ENCODE results near the gene KCNJ5. TPM values are rescaled to one million over a fixed set of nuclear protein-coding genes. Genes with fewer than 3 reads are reported as not detected.

KCNJ5 gene
- total RNA-seq, 1 donor from 2014 or later, result not detected

DNA sequence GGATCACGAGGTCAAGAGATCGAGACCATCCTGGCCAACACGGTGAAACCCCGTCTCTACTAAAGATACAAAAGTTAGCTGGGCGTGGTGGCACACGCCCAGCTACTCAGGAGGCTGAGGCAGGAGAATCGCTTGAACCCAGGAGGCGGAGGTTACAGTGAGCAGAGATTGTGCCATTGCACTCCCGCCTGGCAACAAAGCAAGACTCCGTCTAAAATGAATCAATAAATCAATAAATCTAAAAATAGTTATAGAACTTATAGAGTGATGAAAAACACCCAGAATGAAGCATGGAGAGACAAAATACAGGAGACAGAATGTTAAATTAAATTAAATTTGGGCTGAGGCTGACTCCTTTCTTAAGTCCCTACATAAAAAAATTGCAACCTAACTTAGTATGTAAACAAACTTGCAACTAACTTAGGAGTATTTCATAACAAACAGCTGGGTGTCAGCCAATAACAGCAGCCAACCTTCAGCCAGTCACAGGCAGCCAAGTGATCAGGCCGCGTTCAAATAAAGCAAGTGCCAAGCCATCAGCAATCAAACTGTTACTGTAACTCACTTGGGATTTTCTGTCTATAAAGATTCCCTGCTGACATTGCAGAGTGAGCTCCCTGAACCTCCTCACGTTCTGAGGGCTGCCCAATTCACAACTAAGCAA, 58.8 kb downstream of the KCNJ5 start:
- Histone ChIP-seq H3K4me2 (no peak overlapping the region), H4K20me1 (ENCODE audit: low read depth) (no peaks in the 10 kb centered on the region), H3K36me3 (no peaks in the 10 kb centered on the region), H3K4me1 (no peaks in the 10 kb centered on the region), H2AFZ (replicated peaks) (no peak overlapping the region), H3K9me3 (ENCODE audit: low read depth) (no peaks in the 10 kb centered on the region), H3K4me3 (no peak overlapping the region), H3K79me2 (ENCODE audit: low read depth) (no peaks in the 10 kb centered on the region), H3K9ac (no peak overlapping the region), H3F3A (ENCODE audit: low read depth) (no peaks in the 10 kb centered on the region), H3K27me3 (no peaks in the 10 kb centered on the region), H3K27ac (no peak overlapping the region)
- Mint-ChIP-seq H3K36me3 (no peaks in the 10 kb centered on the region), H3K4me1 (no peaks in the 10 kb centered on the region), H3K4me3 (no peak overlapping the region), H3K27me3 (ENCODE audit: insufficient read depth, low read depth) (peaks cover 3% of the 10 kb centered on the region), H3K9me3 (no peaks in the 10 kb centered on the region), H3K27ac (no peak overlapping the region)
- no peak for TF ChIP-seq EZH2phosphoT487 (IDR thresholded peaks at IDR 0.05)
- TF ChIP-seq EZH2 (IDR thresholded peaks at IDR 0.05), result no peak
- TF ChIP-seq, protein P1, sequence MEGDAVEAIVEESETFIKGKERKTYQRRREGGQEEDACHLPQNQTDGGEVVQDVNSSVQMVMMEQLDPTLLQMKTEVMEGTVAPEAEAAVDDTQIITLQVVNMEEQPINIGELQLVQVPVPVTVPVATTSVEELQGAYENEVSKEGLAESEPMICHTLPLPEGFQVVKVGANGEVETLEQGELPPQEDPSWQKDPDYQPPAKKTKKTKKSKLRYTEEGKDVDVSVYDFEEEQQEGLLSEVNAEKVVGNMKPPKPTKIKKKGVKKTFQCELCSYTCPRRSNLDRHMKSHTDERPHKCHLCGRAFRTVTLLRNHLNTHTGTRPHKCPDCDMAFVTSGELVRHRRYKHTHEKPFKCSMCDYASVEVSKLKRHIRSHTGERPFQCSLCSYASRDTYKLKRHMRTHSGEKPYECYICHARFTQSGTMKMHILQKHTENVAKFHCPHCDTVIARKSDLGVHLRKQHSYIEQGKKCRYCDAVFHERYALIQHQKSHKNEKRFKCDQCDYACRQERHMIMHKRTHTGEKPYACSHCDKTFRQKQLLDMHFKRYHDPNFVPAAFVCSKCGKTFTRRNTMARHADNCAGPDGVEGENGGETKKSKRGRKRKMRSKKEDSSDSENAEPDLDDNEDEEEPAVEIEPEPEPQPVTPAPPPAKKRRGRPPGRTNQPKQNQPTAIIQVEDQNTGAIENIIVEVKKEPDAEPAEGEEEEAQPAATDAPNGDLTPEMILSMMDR (IDR thresholded peaks at IDR 0.05), result no peak
- no peak for DNase-seq (ENCODE audit: low spot score)

DNA sequence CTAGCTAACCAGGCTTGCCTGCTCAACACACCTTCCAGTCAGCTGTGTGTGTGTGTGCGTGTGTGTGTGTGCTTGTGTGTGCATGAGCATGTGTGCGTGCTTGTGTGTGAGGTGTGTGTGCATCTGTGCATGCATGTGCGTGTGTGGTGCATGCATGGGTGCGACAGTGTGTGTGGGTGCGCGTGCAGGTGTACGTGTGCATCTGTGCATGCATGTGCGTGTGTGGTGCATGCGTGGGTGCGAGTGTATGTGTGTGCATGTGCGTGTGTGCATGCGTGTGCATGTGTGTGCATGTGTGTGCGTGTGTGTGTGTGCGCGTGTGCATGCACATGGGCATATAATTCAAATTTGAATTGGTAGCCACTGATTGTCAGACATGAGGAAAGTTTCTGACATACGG, 62.0 kb downstream of the KCNJ5 start:
- Histone ChIP-seq H3K27ac (no peak overlapping the region), H3K27me3 (no peaks in the 10 kb centered on the region), H3K4me2 (no peak overlapping the region), H3K4me3 (no peak overlapping the region), H3K4me1 (no peaks in the 10 kb centered on the region), H3K79me2 (ENCODE audit: low read depth) (no peaks in the 10 kb centered on the region), H3F3A (ENCODE audit: low read depth) (no peaks in the 10 kb centered on the region), H3K9ac (no peak overlapping the region), H3K36me3 (no peaks in the 10 kb centered on the region), H4K20me1 (ENCODE audit: low read depth) (no peaks in the 10 kb centered on the region), H2AFZ (replicated peaks) (no peak overlapping the region), H3K9me3 (ENCODE audit: low read depth) (no peaks in the 10 kb centered on the region)
- TF ChIP-seq EZH2 (IDR thresholded peaks at IDR 0.05) (no peak), EZH2phosphoT487 (IDR thresholded peaks at IDR 0.05) (no peak)
- TF ChIP-seq, protein P1 (IDR thresholded peaks at IDR 0.05), result no peak
- no peak for DNase-seq (ENCODE audit: low spot score)
- Mint-ChIP-seq H3K4me3 (no peak overlapping the region), H3K4me1 (no peaks in the 10 kb centered on the region), H3K36me3 (no peaks in the 10 kb centered on the region), H3K27me3 (ENCODE audit: insufficient read depth, low read depth) (peaks cover 6% of the 10 kb centered on the region), H3K9me3 (no peaks in the 10 kb centered on the region), H3K27ac (no peak overlapping the region)

DNA sequence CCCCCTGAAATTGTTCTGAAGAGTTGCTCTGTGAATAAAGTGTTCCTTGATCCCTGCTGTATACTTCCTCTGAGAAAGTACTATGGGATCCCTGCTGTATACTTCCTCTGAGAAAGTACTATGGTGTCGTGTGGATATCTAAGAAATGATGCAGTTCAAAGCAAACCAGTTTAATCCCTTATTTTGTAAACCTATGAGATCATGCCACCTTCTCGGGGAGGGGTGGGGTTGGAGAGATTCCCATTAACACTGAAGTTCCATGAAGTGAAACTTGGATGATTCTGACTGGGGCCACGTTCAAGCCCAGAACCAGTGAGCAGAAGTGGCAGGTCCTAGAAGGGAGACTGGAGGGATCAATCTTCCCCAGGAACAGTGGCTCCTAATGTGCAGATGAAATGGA, 64.5 kb downstream of the KCNJ5 start:
- Mint-ChIP-seq H3K36me3 (peaks cover 3% of the 10 kb centered on the region), H3K4me3 (no peak overlapping the region), H3K9me3 (no peaks in the 10 kb centered on the region), H3K4me1 (no peaks in the 10 kb centered on the region), H3K27me3 (ENCODE audit: insufficient read depth, low read depth) (peaks cover 11% of the 10 kb centered on the region), H3K27ac (no peak overlapping the region)
- no peak overlapping the region for H3K4me3 ChIP-seq
- H3K27me3 ChIP-seq, result no peaks in the 10 kb centered on the region
- no peaks in the 10 kb centered on the region for H3K36me3 ChIP-seq
- H3K27ac ChIP-seq, result no peak overlapping the region
- TF ChIP-seq EZH2phosphoT487 (IDR thresholded peaks at IDR 0.05) (no peak), EZH2 (IDR thresholded peaks at IDR 0.05) (no peak)
- TF ChIP-seq, protein P1 (IDR thresholded peaks at IDR 0.05), result no peak
- H3K4me1 ChIP-seq, result no peaks in the 10 kb centered on the region
- no peaks in the 10 kb centered on the region for H4K20me1 ChIP-seq (ENCODE audit: low read depth)
- no peak for DNase-seq (ENCODE audit: low spot score)
- H3K79me2 ChIP-seq (ENCODE audit: low read depth), result no peaks in the 10 kb centered on the region
- H3F3A ChIP-seq (ENCODE audit: low read depth), result no peaks in the 10 kb centered on the region
- no peak overlapping the region for H2AFZ ChIP-seq (replicated peaks)
- H3K9ac ChIP-seq, result no peak overlapping the region
- H3K9me3 ChIP-seq (ENCODE audit: low read depth), result no peaks in the 10 kb centered on the region
- no peak overlapping the region for H3K4me2 ChIP-seq
